Activated T-helper 17 cell treated with anti-CD3 and anti-CD28 coated beads, Interleukin-2, amount 50 U/mL, for 72 hours (primary cell): ENCODE data around the gene TRMT2A. TPM values are rescaled to one million over a fixed set of nuclear protein-coding genes. Genes with fewer than 3 reads are reported as not detected.
A peak's percentile ranks its signal among the peaks of the same experiment; 100 is the strongest.

Experiments used
- ATAC-seq: fragments of 150-1000 bp; cut with Tn5 transposase; replicated peaks from 2 replicates; pipeline ENCODE4 v1.10.0; 2021; ENCODE audit warnings: mild to moderate bottlenecking, moderate library complexity
- H3K27ac Mint-ChIP-seq: one replicate; pipeline ENCODE4 v1.8.0; 2022; ENCODE audit warnings: mixed read lengths
- H3K27me3 Mint-ChIP-seq: one replicate; pipeline ENCODE4 v1.8.0; 2022; ENCODE audit warnings: mixed read lengths
- H3K36me3 Mint-ChIP-seq: one replicate; pipeline ENCODE4 v1.8.0; 2022; ENCODE audit warnings: low read depth, mild to moderate bottlenecking, mixed read lengths
- H3K4me1 Mint-ChIP-seq: one replicate; pipeline ENCODE4 v1.8.0; 2022; ENCODE audit warnings: mixed read lengths
- H3K4me3 Mint-ChIP-seq: one replicate; pipeline ENCODE4 v1.8.0; 2022; ENCODE audit warnings: mild to moderate bottlenecking, mixed read lengths
- H3K9me3 Mint-ChIP-seq: one replicate; pipeline ENCODE4 v1.8.0; 2022; ENCODE audit warnings: mixed read lengths
- total RNA-seq, 2 donors: library from RNA; stranded (reverse); gene quantifications; one replicate each; pipeline ENCODE4 v1.2.3, GENCODE V29; 2022

The TRMT2A gene
- total RNA-seq, 2 donors from 2014 or later = 71.7 to 110 TPM

- Mint-ChIP-seq H3K27me3 (no peaks in the 10 kb centered on the region), H3K36me3 (peaks cover 79% of the 10 kb centered on the region), H3K9me3 (no peaks in the 10 kb centered on the region), H3K4me3 (peak overlapping the region; percentile 52), H3K27ac (peak overlapping the region; percentile 89), H3K4me1 (peaks cover 10% of the 10 kb centered on the region)
- ATAC-seq = peak; percentile 5
These were observed 5.1 kb downstream of the TRMT2A start for GRCh38 chr22:20111689-20112622.

- H3K36me3 Mint-ChIP-seq = peaks cover 76% of the 10 kb centered on the region
These were observed 5.9 kb downstream of the TRMT2A start for GRCh38 chr22:20111045-20111688.

GRCh38 chr22:20110359-20110985, 6.6 kb downstream of the TRMT2A start:
- Mint-ChIP-seq H3K27me3 (no peaks in the 10 kb centered on the region), H3K36me3 (peaks cover 79% of the 10 kb centered on the region), H3K4me3 (no peak overlapping the region), H3K9me3 (no peaks in the 10 kb centered on the region), H3K27ac (no peak overlapping the region), H3K4me1 (peaks cover 10% of the 10 kb centered on the region)
- ATAC-seq = no peak

More at GRCh38 chr22:20111045-20111688, 5.9 kb downstream of the TRMT2A start:
- peaks cover 10% of the 10 kb centered on the region for H3K4me1 Mint-ChIP-seq
- no peak overlapping the region for H3K4me3 Mint-ChIP-seq
- ATAC-seq = peak; percentile 64
- no peaks in the 10 kb centered on the region for H3K9me3 Mint-ChIP-seq
- no peaks in the 10 kb centered on the region for H3K27me3 Mint-ChIP-seq
- peak overlapping the region; percentile 52 for H3K27ac Mint-ChIP-seq

GRCh38 chr22:20109411-20110358, 7.3 kb downstream of the TRMT2A start:
- Mint-ChIP-seq H3K27me3 (no peaks in the 10 kb centered on the region), H3K4me3 (no peak overlapping the region), H3K4me1 (peaks cover 5% of the 10 kb centered on the region), H3K36me3 (peaks cover 79% of the 10 kb centered on the region), H3K9me3 (no peaks in the 10 kb centered on the region), H3K27ac (no peak overlapping the region)
- no peak for ATAC-seq

GRCh38 chr22:20108757-20109230, 8.2 kb downstream of the TRMT2A start:
- H3K4me1 Mint-ChIP-seq = peaks cover 5% of the 10 kb centered on the region
- no peak overlapping the region for H3K4me3 Mint-ChIP-seq
- H3K36me3 Mint-ChIP-seq = peaks cover 75% of the 10 kb centered on the region
- H3K27me3 Mint-ChIP-seq = no peaks in the 10 kb centered on the region
- H3K27ac Mint-ChIP-seq = no peak overlapping the region
- ATAC-seq = no peak
- no peaks in the 10 kb centered on the region for H3K9me3 Mint-ChIP-seq

- peaks cover 5% of the 10 kb centered on the region for H3K4me1 Mint-ChIP-seq
- no peaks in the 10 kb centered on the region for H3K9me3 Mint-ChIP-seq
- H3K27ac Mint-ChIP-seq = peak overlapping the region; percentile 61
- no peak overlapping the region for H3K4me3 Mint-ChIP-seq
- no peak for ATAC-seq
- no peaks in the 10 kb centered on the region for H3K27me3 Mint-ChIP-seq
- peaks cover 80% of the 10 kb centered on the region for H3K36me3 Mint-ChIP-seq
These were observed 8.9 kb downstream of the TRMT2A start for GRCh38 chr22:20107951-20108756.

- Mint-ChIP-seq H3K36me3 (peaks cover 87% of the 10 kb centered on the region), H3K4me3 (no peak overlapping the region), H3K27ac (peak overlapping the region; percentile 61), H3K9me3 (no peaks in the 10 kb centered on the region), H3K27me3 (no peaks in the 10 kb centered on the region), H3K4me1 (peaks cover 5% of the 10 kb centered on the region)
- no peak for ATAC-seq
These were observed 9.5 kb downstream of the TRMT2A start for GRCh38 chr22:20107471-20107901.

GRCh38 chr22:20106849-20107237, 10.2 kb downstream of the TRMT2A start:
- H3K27me3 Mint-ChIP-seq = no peaks in the 10 kb centered on the region
- no peak overlapping the region for H3K4me3 Mint-ChIP-seq
- ATAC-seq = no peak
- no peak overlapping the region for H3K27ac Mint-ChIP-seq
- H3K36me3 Mint-ChIP-seq = peaks cover 87% of the 10 kb centered on the region
- no peaks in the 10 kb centered on the region for H3K9me3 Mint-ChIP-seq
- peaks cover 6% of the 10 kb centered on the region for H3K4me1 Mint-ChIP-seq

- Mint-ChIP-seq H3K36me3 (peaks cover 83% of the 10 kb centered on the region), H3K27ac (no peak overlapping the region), H3K9me3 (no peaks in the 10 kb centered on the region), H3K27me3 (no peaks in the 10 kb centered on the region), H3K4me3 (no peak overlapping the region), H3K4me1 (peaks cover 5% of the 10 kb centered on the region)
- no peak for ATAC-seq
These were observed 10.7 kb downstream of the TRMT2A start for GRCh38 chr22:20106205-20106848.

- Mint-ChIP-seq H3K27ac (peak overlapping the region; percentile 25), H3K36me3 (peaks cover 83% of the 10 kb centered on the region)
- ATAC-seq = no peak
These were observed 11.4 kb downstream of the TRMT2A start for GRCh38 chr22:20105456-20106204.

GRCh38 chr22:20102203-20102780, 14.7 kb downstream of the TRMT2A start:
- peak overlapping the region; percentile 69 for H3K27ac Mint-ChIP-seq
- H3K36me3 Mint-ChIP-seq = peaks cover 85% of the 10 kb centered on the region
- peaks cover 16% of the 10 kb centered on the region for H3K4me1 Mint-ChIP-seq
- peak overlapping the region; percentile 81 for H3K4me3 Mint-ChIP-seq
- no peaks in the 10 kb centered on the region for H3K9me3 Mint-ChIP-seq
- H3K27me3 Mint-ChIP-seq = no peaks in the 10 kb centered on the region
- no peak for ATAC-seq

More at GRCh38 chr22:20105456-20106204, 11.4 kb downstream of the TRMT2A start:
- Mint-ChIP-seq H3K9me3 (no peaks in the 10 kb centered on the region), H3K4me3 (no peak overlapping the region), H3K4me1 (peaks cover 11% of the 10 kb centered on the region), H3K27me3 (no peaks in the 10 kb centered on the region)

- H3K4me1 Mint-ChIP-seq = peaks cover 16% of the 10 kb centered on the region
- peak overlapping the region; percentile 87 for H3K27ac Mint-ChIP-seq
- peak overlapping the region; percentile 81 for H3K4me3 Mint-ChIP-seq
- no peaks in the 10 kb centered on the region for H3K9me3 Mint-ChIP-seq
- no peaks in the 10 kb centered on the region for H3K27me3 Mint-ChIP-seq
- peaks cover 86% of the 10 kb centered on the region for H3K36me3 Mint-ChIP-seq
- ATAC-seq = no peak
These were observed 15.4 kb downstream of the TRMT2A start for GRCh38 chr22:20101638-20102037.
